Nephron progenitor cell (in vitro differentiated cells): ENCODE data around the gene HS2ST1.
A peak's percentile ranks its signal among the peaks of the same experiment; 100 is the strongest.

ENCODE experiments used
- DNase-seq: peaks from one replicate; pipeline ENCODE4 v3.0.0; 2021
- H3K27ac Mint-ChIP-seq: 2 replicates; pipeline ENCODE4 v1.8.0; 2021; ENCODE audit warnings: mild to moderate bottlenecking, moderate library complexity, mixed read lengths
- H3K27me3 Mint-ChIP-seq: 2 replicates; pipeline ENCODE4 v1.8.0; 2021; ENCODE audit warnings: mild to moderate bottlenecking, low read depth, mixed read lengths; ENCODE audit not compliant: poor library complexity
- H3K36me3 Mint-ChIP-seq: 2 replicates; pipeline ENCODE4 v1.8.0; 2021; ENCODE audit warnings: low read depth, mixed read lengths
- H3K4me1 Mint-ChIP-seq: 2 replicates; pipeline ENCODE4 v1.8.0; 2021; ENCODE audit warnings: mixed read lengths
- H3K4me3 Mint-ChIP-seq: 2 replicates; pipeline ENCODE4 v1.8.0; 2021; ENCODE audit warnings: mild to moderate bottlenecking, moderate library complexity, mixed read lengths
- H3K9me3 Mint-ChIP-seq: 2 replicates; pipeline ENCODE4 v1.8.0; 2021; ENCODE audit warnings: mild to moderate bottlenecking, moderate library complexity, mixed read lengths
- CTCF ChIP-seq: fragments of 200-600 bp; sonication (generic); IDR thresholded peaks from 2 replicates; pipeline ENCODE4 v1.5.0; 2021; ENCODE audit warnings: antibody characterized with exemption

Gene HS2ST1

GRCh38 chr1:86940599-86940998 is 26.2 kb downstream of the HS2ST1 start:
- H3K27ac Mint-ChIP-seq: no peak overlapping the region
- no peak for DNase-seq
- TF ChIP-seq CTCF: no peak
- no peaks in the 10 kb centered on the region for H3K9me3 Mint-ChIP-seq
- H3K36me3 Mint-ChIP-seq: no peaks in the 10 kb centered on the region
- H3K27me3 Mint-ChIP-seq: no peaks in the 10 kb centered on the region
- no peak overlapping the region for H3K4me3 Mint-ChIP-seq
- H3K4me1 Mint-ChIP-seq: no peaks in the 10 kb centered on the region

DNA sequence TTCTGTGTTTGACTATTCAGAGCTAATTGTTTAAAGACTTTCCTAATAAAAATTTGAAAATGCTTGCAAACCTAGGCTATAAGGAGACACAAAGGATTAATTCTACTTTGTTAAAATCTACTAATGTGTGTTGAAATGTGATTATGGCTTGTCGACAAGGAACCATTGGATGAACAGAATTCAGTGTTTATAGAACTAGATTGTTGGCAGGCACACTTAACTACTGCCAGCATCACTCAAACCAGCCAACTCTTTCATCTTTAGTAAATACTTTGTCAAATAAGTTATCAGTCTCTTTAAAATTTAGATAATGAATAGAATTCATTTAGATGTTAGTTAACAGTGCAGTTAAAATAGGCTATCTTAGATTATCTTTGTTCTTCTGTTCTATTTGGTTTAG is 27.6 kb downstream of the HS2ST1 start:
- no peaks in the 10 kb centered on the region for H3K9me3 Mint-ChIP-seq
- no peak for TF ChIP-seq CTCF

GRCh38 chr1:86942743-86943142 is 28.3 kb downstream of the HS2ST1 start:
- Mint-ChIP-seq H3K36me3 (no peaks in the 10 kb centered on the region), H3K9me3 (no peaks in the 10 kb centered on the region), H3K4me1 (no peaks in the 10 kb centered on the region), H3K27ac (no peak overlapping the region), H3K27me3 (no peaks in the 10 kb centered on the region), H3K4me3 (no peak overlapping the region)
- DNase-seq: no peak
- TF ChIP-seq CTCF: no peak

More for the DNA sequence above, 27.6 kb downstream of the HS2ST1 start:
- Mint-ChIP-seq H3K27ac (no peak overlapping the region), H3K27me3 (no peaks in the 10 kb centered on the region), H3K4me3 (no peak overlapping the region), H3K36me3 (no peaks in the 10 kb centered on the region), H3K4me1 (no peaks in the 10 kb centered on the region)
- DNase-seq: no peak

DNA sequence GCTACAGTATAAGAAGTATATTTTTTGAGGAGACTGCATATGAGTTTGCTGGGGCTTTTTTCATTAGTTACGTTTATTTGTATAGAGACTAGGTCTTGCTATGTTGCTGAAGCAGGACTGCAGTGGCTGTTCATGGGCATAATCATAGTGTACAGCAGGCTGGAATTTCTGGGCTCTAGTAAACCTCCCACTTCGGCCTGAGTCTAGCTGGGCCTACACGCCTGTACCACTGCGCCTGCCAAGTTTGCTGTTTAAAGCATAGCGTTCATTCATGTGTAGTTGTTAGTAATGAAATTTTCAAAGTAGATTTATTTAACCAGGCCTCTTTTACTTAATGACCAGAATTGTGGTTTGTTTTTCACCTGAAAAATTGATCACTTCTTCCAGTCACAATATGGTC is 33.8 kb downstream of the HS2ST1 start:
- Mint-ChIP-seq H3K4me3 (no peak overlapping the region), H3K27ac (peak overlapping the region; percentile 52), H3K36me3 (peaks cover 27% of the 10 kb centered on the region), H3K4me1 (peaks cover 11% of the 10 kb centered on the region), H3K27me3 (no peaks in the 10 kb centered on the region), H3K9me3 (peaks cover 18% of the 10 kb centered on the region)
- no peak for DNase-seq
- no peak for TF ChIP-seq CTCF

- Mint-ChIP-seq H3K4me1 (peaks cover 17% of the 10 kb centered on the region), H3K27me3 (no peaks in the 10 kb centered on the region), H3K27ac (no peak overlapping the region), H3K4me3 (no peak overlapping the region), H3K9me3 (peaks cover 18% of the 10 kb centered on the region), H3K36me3 (peaks cover 28% of the 10 kb centered on the region)
- no peak for TF ChIP-seq CTCF
- no peak for DNase-seq
Measured at GRCh38 chr1:86950712-86951419, 36.4 kb downstream of the HS2ST1 start.

- no peak for TF ChIP-seq CTCF
- peaks cover 28% of the 10 kb centered on the region for H3K36me3 Mint-ChIP-seq
- H3K4me1 Mint-ChIP-seq: peaks cover 21% of the 10 kb centered on the region
- peaks cover 18% of the 10 kb centered on the region for H3K9me3 Mint-ChIP-seq
- H3K27ac Mint-ChIP-seq: no peak overlapping the region
- no peak overlapping the region for H3K4me3 Mint-ChIP-seq
- no peak for DNase-seq
- H3K27me3 Mint-ChIP-seq: no peaks in the 10 kb centered on the region
Measured at GRCh38 chr1:86951430-86951829, 37.0 kb downstream of the HS2ST1 start.
